SK-N-SH (cell line): ENCODE results near the gene GID4. TPM values are rescaled to one million over a fixed set of nuclear protein-coding genes. Genes with fewer than 3 reads are reported as not detected.
A peak's percentile ranks its signal among the peaks of the same experiment; 100 is the strongest.

Source experiments
- CTCF ChIA-PET: fragments of 300-600, 350-600 bp; formaldehyde crosslinking; extraction: SDS; loops from one replicate; lab custom pipeline; 2021; lab: Yijun Ruan, JAX
- POLR2A ChIA-PET: fragments of 350-600 bp; sonication (Branson Sonifier 250); formaldehyde crosslinking; extraction: SDS; loops from one replicate; lab custom pipeline; 2020; ENCODE audit warnings: antibody characterized with exemption, inconsistent platforms; lab: Yijun Ruan, JAX
- DNase-seq: peaks from one replicate; pipeline ENCODE4 v3.0.0; 2012
- H2AFZ ChIP-seq: fragments of 200-600 bp; sonication (generic); 2 replicates; pipeline ENCODE4 v1.8.1; 2016; ENCODE audit warnings: antibody characterized with exemption, mild to moderate bottlenecking, low read depth
- H3F3A ChIP-seq: fragments of 200-600 bp; sonication (generic); replicated peaks from 2 replicates; pipeline ENCODE3; 2016; ENCODE audit warnings: antibody characterized with exemption, mild to moderate bottlenecking; ENCODE audit not compliant: insufficient read depth
- H3K27ac ChIP-seq, 2 experiments: fragments of 200-500 bp in 1 of 2; fragments of 200-600 bp in 1 of 2; sonication (Bioruptor generic) in 1 of 2; sonication (generic), shearing (Covaris generic) in 1 of 2; 2 replicates each; pipeline versions ENCODE4 v1.5.1 to v1.6.1; 2014 to 2016; ENCODE audit warnings: low read depth in 2 of 2, inconsistent platforms in 1 of 2, low read length in 1 of 2, mild to moderate bottlenecking in 1 of 2, mixed read lengths in 1 of 2
- H3K27me3 ChIP-seq: fragments of 200-600 bp; sonication (generic), shearing (Covaris generic); 2 replicates; pipeline ENCODE4 v1.6.1; 2016; ENCODE audit warnings: mixed run types; ENCODE audit not compliant: insufficient read depth
- H3K36me3 ChIP-seq, 2 experiments: fragments of 200-500 bp in 1 of 2; fragments of 200-600 bp in 1 of 2; sonication (Bioruptor generic) in 1 of 2; sonication (generic) in 1 of 2; replicated peaks in 1 of 2; 2 replicates each; pipeline versions ENCODE3 to v1.5.1; 2014 to 2016; ENCODE audit warnings: low read length in 1 of 2, mild to moderate bottlenecking in 1 of 2; ENCODE audit not compliant: insufficient read depth in 2 of 2, control insufficient read depth in 1 of 2
- H3K4me1 ChIP-seq, 2 experiments: fragments of 200-500 bp in 1 of 2; fragments of 200-600 bp in 1 of 2; sonication (Bioruptor generic) in 1 of 2; sonication (generic), shearing (Covaris generic) in 1 of 2; 2 replicates each; pipeline versions ENCODE4 v1.5.1 to v1.6.1; 2014 to 2016; ENCODE audit warnings: low read depth in 1 of 2, low read length in 1 of 2, mixed run types in 1 of 2; ENCODE audit not compliant: insufficient read depth in 2 of 2, control insufficient read depth in 1 of 2
- H3K4me2 ChIP-seq: fragments of 200-600 bp; sonication (generic), shearing (Covaris generic); 2 replicates; pipeline ENCODE4 v1.6.1; 2017; ENCODE audit warnings: mixed run types
- H3K4me3 ChIP-seq, 2 experiments: fragments of 200-500 bp in 1 of 2; fragments of 200-600 bp in 1 of 2; sonication (Bioruptor generic) in 1 of 2; sonication (generic), shearing (Covaris generic) in 1 of 2; 2 replicates each; pipeline versions ENCODE4 v1.5.1 to v1.8.1; 2014 to 2016; ENCODE audit warnings: low read depth in 2 of 2, inconsistent platforms in 1 of 2, low read length in 1 of 2, mild to moderate bottlenecking in 1 of 2, mixed read lengths in 1 of 2, moderate library complexity in 1 of 2
- H3K79me2 ChIP-seq: fragments of 200-600 bp; sonication (generic); 2 replicates; pipeline ENCODE4 v1.8.1; 2017; ENCODE audit warnings: mild to moderate bottlenecking; ENCODE audit not compliant: insufficient read depth
- H3K9ac ChIP-seq: fragments of 200-600 bp; sonication (generic); 2 replicates; pipeline ENCODE4 v1.6.1; 2017; ENCODE audit warnings: mixed run types
- H3K9me2 ChIP-seq: fragments of 200-600 bp; sonication (generic); 2 replicates; pipeline ENCODE4 v1.6.1; 2017; ENCODE audit warnings: mixed run types
- H3K9me3 ChIP-seq: fragments of 200-600 bp; sonication (generic); 2 replicates; pipeline ENCODE4 v1.6.1; 2017; ENCODE audit warnings: mixed run types, mild to moderate bottlenecking, moderate library complexity
- H4K20me1 ChIP-seq: fragments of 200-600 bp; sonication (generic); 2 replicates; pipeline ENCODE4 v1.6.1; 2017; ENCODE audit warnings: mild to moderate bottlenecking, mixed run types; ENCODE audit not compliant: insufficient read depth
- CHD2 ChIP-seq: fragments of 150-350 bp; IDR thresholded peaks from 2 replicates; pipeline ENCODE4 v1.6.1; 2018; ENCODE audit warnings: low read length; ENCODE audit not compliant: partially characterized antibody
- EP300 ChIP-seq, 2 experiments: IDR thresholded peaks; 2 replicates each; pipeline versions ENCODE4 v1.4.0 to v1.6.1; 2012; ENCODE audit warnings: borderline replicate concordance in 1 of 2, low read depth in 1 of 2, low read length in 1 of 2
- FOSL2 ChIP-seq: IDR thresholded peaks from 2 replicates; pipeline ENCODE4 v1.4.0; 2012; ENCODE audit warnings: low read depth, mild to moderate bottlenecking, moderate library complexity, borderline replicate concordance
- FOXJ3 ChIP-seq: sonication (generic); formaldehyde crosslinking; IDR thresholded peaks from 2 replicates; pipeline ENCODE4 v1.5.1; 2020; ENCODE audit warnings: mild to moderate bottlenecking, missing genetic modification reagents
- FOXM1 ChIP-seq: IDR thresholded peaks from 2 replicates; pipeline ENCODE4 v1.4.0; 2012; ENCODE audit warnings: low read depth, mild to moderate bottlenecking
- GATA2 ChIP-seq: sonication (generic); formaldehyde crosslinking; IDR thresholded peaks from 2 replicates; pipeline ENCODE4 v1.5.0; 2020; ENCODE audit warnings: mild to moderate bottlenecking, missing genetic modification reagents
- MXI1 ChIP-seq: IDR thresholded peaks from 2 replicates; pipeline ENCODE4 v1.6.1; 2012; ENCODE audit warnings: mild to moderate bottlenecking, low read depth, low read length, improper control_type of control experiment
- NFIC ChIP-seq: IDR thresholded peaks from 2 replicates; pipeline ENCODE4 v1.4.0; 2012; ENCODE audit warnings: borderline replicate concordance
- NRF1 ChIP-seq: IDR thresholded peaks from 2 replicates; pipeline ENCODE4 v1.6.1; 2012; ENCODE audit warnings: low read depth, mild to moderate bottlenecking, low read length
- RAD21 ChIP-seq: IDR thresholded peaks from 2 replicates; pipeline ENCODE4 v1.6.1; 2012; ENCODE audit warnings: mild to moderate bottlenecking, low read length
- RCOR1 ChIP-seq: fragments of 150-350 bp; IDR thresholded peaks from 2 replicates; pipeline ENCODE4 v1.6.1; 2017; ENCODE audit warnings: antibody characterized with exemption, low read length
- TAF1 ChIP-seq: IDR thresholded peaks from 2 replicates; pipeline ENCODE4 v1.6.1; 2012; ENCODE audit warnings: low read depth, mild to moderate bottlenecking, low read length, moderate library complexity, borderline replicate concordance
- TCF12 ChIP-seq: IDR thresholded peaks from 2 replicates; pipeline ENCODE4 v1.4.0; 2012
- YY1 ChIP-seq: IDR thresholded peaks from 2 replicates; pipeline ENCODE4 v1.4.0; 2012; ENCODE audit warnings: low read depth, mild to moderate bottlenecking
- WGBS: methylation state at CpG from one replicate; pipeline ENCODE4 v1.1.6; 2017; ENCODE audit warnings: low lambda C conversion rate; 5-methylcytosine and 5-hydroxymethylcytosine counted together
- polyA plus RNA-seq, 3 experiments: library from polyadenylated mRNA; depleted of rRNA; stranded (reverse); fragments of >200 nt; gene quantifications; 2 replicates each; pipeline ENCODE4 v1.2.3, GENCODE V29; 2012
- TF ChIP-seq, protein P1 (sequence below): IDR thresholded peaks from 2 replicates; pipeline ENCODE4 v1.4.0; 2012; ENCODE audit warnings: low read depth
- TF ChIP-seq, protein P2 (sequence below): IDR thresholded peaks from 2 replicates; pipeline ENCODE4 v1.6.1; 2012; ENCODE audit warnings: mild to moderate bottlenecking, low read depth, low read length, moderate library complexity

GID4 gene
- polyA plus RNA-seq, 1 of the 3 experiments (the other 2 are of a cell fraction), result 4.3 TPM

DNA sequence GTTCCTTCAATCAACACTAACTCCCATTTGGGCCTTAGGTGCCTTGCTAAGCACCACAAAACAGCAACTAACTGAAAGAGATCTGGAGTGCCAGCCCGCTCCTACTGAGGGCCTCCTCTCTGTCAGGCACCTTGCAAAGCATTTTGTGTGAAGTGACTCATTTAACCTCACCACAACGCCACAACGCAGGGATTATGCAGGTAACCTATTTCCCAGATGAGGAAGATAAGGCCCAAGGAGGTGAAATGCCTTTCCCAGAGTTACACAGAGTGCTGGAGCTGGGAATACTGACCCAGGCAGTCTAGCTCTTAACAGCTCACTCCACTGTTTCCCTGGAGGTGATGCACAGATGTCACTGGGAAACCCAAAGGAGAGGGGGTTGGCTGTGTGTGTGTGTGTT is 33.7 kb upstream of the GID4 start (continued):
- TF ChIP-seq, protein P1, sequence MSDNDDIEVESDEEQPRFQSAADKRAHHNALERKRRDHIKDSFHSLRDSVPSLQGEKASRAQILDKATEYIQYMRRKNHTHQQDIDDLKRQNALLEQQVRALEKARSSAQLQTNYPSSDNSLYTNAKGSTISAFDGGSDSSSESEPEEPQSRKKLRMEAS, result no peak
- TF ChIP-seq FOXJ3, result no peak
- TF ChIP-seq TAF1, result no peak

DNA sequence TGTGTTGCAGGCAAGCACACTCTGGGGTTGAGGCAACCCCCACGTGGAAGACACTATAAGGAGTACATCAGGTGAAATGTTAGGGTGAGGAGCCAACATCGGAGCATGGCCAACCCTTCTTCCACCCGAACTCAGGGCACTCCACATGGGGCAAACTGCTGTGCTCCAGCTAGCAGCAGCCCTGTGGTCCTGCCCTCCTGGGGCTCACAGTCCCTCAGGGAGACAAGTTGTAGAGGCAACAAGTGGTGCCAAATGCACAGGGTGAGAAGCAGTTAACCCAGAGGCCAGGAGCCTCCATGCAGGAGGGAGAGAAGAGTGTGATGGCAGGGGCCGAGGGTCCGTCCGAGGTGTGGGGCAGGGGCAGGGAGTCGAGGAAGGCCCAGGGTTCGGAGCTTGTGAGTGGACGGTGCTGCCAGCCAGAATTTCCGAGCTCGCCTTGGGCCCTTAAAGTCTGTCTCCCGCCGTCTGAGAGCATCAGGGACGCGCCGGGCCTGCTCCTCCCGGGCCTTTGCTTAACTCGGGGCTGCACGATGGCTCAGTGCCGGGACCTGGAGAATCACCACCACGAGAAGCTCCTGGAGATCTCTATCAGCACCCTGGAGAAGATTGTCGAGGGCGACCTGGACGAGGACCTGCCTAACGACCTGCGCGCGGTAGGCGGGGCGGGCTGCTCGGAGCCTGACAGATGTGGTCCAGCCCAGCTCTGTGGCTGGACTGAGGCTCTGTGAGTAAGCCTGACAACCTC is 32.5 kb upstream of the GID4 start:
- POLR2A ChIA-PET, result no interaction called here
- Histone ChIP-seq H4K20me1 (no peaks in the 10 kb centered on the region), H3K9ac (no peak overlapping the region), H3K79me2 (no peaks in the 10 kb centered on the region), H3K4me2 (no peak overlapping the region), H3K36me3 (no peaks in the 10 kb centered on the region), H2AFZ (no peak overlapping the region), H3K27me3 (no peaks in the 10 kb centered on the region), H3F3A (peaks cover 5% of the 10 kb centered on the region), H3K9me3 (no peaks in the 10 kb centered on the region), H3K4me1 (peaks cover 11 to 34% of the 10 kb centered on the region in 2 experiments; a peak in 3 of 4 replicates), H3K9me2 (no peaks in the 10 kb centered on the region), H3K4me3 (no peak overlapping the region), H3K27ac (no peak overlapping the region; a peak in 1 of 4 replicates)
- TF ChIP-seq, protein P2, sequence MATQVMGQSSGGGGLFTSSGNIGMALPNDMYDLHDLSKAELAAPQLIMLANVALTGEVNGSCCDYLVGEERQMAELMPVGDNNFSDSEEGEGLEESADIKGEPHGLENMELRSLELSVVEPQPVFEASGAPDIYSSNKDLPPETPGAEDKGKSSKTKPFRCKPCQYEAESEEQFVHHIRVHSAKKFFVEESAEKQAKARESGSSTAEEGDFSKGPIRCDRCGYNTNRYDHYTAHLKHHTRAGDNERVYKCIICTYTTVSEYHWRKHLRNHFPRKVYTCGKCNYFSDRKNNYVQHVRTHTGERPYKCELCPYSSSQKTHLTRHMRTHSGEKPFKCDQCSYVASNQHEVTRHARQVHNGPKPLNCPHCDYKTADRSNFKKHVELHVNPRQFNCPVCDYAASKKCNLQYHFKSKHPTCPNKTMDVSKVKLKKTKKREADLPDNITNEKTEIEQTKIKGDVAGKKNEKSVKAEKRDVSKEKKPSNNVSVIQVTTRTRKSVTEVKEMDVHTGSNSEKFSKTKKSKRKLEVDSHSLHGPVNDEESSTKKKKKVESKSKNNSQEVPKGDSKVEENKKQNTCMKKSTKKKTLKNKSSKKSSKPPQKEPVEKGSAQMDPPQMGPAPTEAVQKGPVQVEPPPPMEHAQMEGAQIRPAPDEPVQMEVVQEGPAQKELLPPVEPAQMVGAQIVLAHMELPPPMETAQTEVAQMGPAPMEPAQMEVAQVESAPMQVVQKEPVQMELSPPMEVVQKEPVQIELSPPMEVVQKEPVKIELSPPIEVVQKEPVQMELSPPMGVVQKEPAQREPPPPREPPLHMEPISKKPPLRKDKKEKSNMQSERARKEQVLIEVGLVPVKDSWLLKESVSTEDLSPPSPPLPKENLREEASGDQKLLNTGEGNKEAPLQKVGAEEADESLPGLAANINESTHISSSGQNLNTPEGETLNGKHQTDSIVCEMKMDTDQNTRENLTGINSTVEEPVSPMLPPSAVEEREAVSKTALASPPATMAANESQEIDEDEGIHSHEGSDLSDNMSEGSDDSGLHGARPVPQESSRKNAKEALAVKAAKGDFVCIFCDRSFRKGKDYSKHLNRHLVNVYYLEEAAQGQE, result no peak
- TF ChIP-seq TCF12, result no peak
- WGBS, result 97% methylated on average over 18 of the region's 31 CpGs
- CTCF ChIA-PET, result interaction anchor here (0.7 to 2.9 kb wide), 6 partner anchors 12 to 116 kb away, joined by 3 to 6 read pairs (median 3); no protein-coding TSS in a partner anchor
- no peak for DNase-seq

DNA sequence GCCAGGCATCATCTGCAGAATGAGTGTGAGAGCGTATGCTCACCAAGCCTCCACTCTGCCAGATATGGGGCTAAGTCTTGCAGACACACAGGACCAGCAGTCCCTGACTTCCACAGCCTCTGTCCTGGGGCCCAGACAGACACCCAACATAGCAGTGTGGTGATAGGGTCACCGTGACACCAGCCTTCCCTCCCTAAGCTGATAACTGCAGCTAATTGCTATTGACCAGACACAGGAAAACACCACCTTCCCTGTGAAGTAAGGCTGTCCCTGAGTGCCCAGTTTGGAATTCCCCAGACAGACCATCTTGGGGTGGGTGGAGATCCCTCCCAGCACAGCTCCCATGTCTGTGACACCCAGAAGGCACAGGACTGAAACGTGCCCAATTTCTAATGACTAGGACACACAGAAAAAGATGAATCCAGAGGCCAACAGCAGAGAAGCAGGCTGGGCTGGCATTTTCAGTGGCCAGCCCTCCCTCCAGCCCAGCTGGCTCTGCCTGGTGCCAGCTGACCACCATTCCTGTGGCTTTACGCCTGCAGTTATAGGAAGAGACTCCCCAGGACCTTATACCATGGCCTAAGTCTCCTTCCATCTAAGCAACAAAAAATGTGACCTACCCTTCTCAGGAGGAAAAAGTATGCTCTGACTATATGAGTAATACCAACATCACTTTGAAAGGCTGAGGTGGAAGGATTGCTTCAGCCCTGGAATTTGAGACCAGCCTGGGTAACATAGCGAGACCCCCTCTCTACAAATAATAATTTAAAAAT is 30.5 kb upstream of the GID4 start:
- CTCF ChIA-PET, result interaction anchor here (0.6 to 3.1 kb wide), 4 partner anchors 14 to 148 kb away, joined by 3 to 18 read pairs (median 6); no protein-coding TSS in a partner anchor
- H3K9me2 ChIP-seq, result no peaks in the 10 kb centered on the region
- TF ChIP-seq TCF12 (peak; percentile 71), RAD21 (no peak), EP300 (IDR thresholded peaks at IDR 0.05; ENCODE audit: borderline replicate concordance in 1 of 2, low read depth in 1 of 2, low read length in 1 of 2) (0 out of 4 replicates have a peak, but pooled peaks of 1 of the 2 experiments have one; percentile 30), NFIC (no peak; the same call in none of the 2 replicates), YY1 (no peak), CHD2 (peak; percentile 39), FOXM1 (no peak), RCOR1 (0 out of 2 replicates have a peak, but pooled peaks have one; percentile 35), MXI1 (0 out of 2 replicates have a peak, but pooled peaks have one; percentile 14), NRF1 (no peak), FOSL2 (peak; percentile 13; the same call in 1 of the 2 replicates), GATA2 (peak; percentile 59)
- TF ChIP-seq, protein P1, result no peak
- H4K20me1 ChIP-seq, result no peaks in the 10 kb centered on the region
- WGBS, result 50% methylated on average over 3 of the region's 5 CpGs
- H3K9me3 ChIP-seq, result no peaks in the 10 kb centered on the region
- H3K4me1 ChIP-seq, result peaks cover 11 to 34% of the 10 kb centered on the region in 2 experiments; a peak in 3 of 4 replicates
- no peak overlapping the region for H3K4me3 ChIP-seq
- no peak overlapping the region for H3K9ac ChIP-seq
- H3K4me2 ChIP-seq, result peak overlapping the region; percentile 1; the same call in 1 of the 2 replicates
- peak; percentile 69 for DNase-seq
- H3K79me2 ChIP-seq, result no peaks in the 10 kb centered on the region
- H3F3A ChIP-seq, result peaks cover 5% of the 10 kb centered on the region
- no peak overlapping the region for H2AFZ ChIP-seq
- no peaks in the 10 kb centered on the region for H3K27me3 ChIP-seq
- H3K27ac ChIP-seq, result peak overlapping the region; percentile 40 to 90
- H3K36me3 ChIP-seq, result no peaks in the 10 kb centered on the region
- POLR2A ChIA-PET, result interaction anchor here (2.6 kb wide), 1 partner anchor 17 kb away, joined by 8 read pairs; no protein-coding TSS in a partner anchor
